OCI-LY1 (cell line): ENCODE data around the gene NSD2.

Experiments used
- H2AFZ ChIP-seq: fragments of 200-600 bp; sonication (generic), shearing (Covaris generic); 2 replicates; pipeline ENCODE4 v1.6.0; 2014; ENCODE audit warnings: antibody characterized with exemption, mild to moderate bottlenecking, low read length
- H3F3A ChIP-seq: fragments of 200-600 bp; sonication (generic), shearing (Covaris generic); 2 replicates; pipeline ENCODE4 v1.6.0; 2014; ENCODE audit warnings: mild to moderate bottlenecking, antibody characterized with exemption, low read length, moderate library complexity; ENCODE audit not compliant: insufficient read depth
- H3K27ac ChIP-seq: fragments of 200-600 bp; sonication (generic); 2 replicates; pipeline ENCODE4 v1.5.1; 2014; ENCODE audit warnings: low read length, mixed run types, mild to moderate bottlenecking, low read depth; ENCODE audit not compliant: poor library complexity, severe bottlenecking
- H3K27me3 ChIP-seq: fragments of 200-600 bp; sonication (generic); 2 replicates; pipeline ENCODE4 v1.6.0; 2014; ENCODE audit warnings: antibody characterized with exemption, mild to moderate bottlenecking, low read length, moderate library complexity; ENCODE audit not compliant: insufficient read depth
- H3K36me3 ChIP-seq: fragments of 200-600 bp; sonication (generic); 2 replicates; pipeline ENCODE4 v1.6.1; 2014; ENCODE audit warnings: mild to moderate bottlenecking, antibody characterized with exemption, low read length, moderate library complexity, mixed read lengths; ENCODE audit not compliant: insufficient read depth
- H3K4me1 ChIP-seq: fragments of 200-600 bp; sonication (generic); 2 replicates; pipeline ENCODE4 v1.5.1; 2014; ENCODE audit warnings: mild to moderate bottlenecking, low read length, moderate library complexity; ENCODE audit not compliant: insufficient read depth, severe bottlenecking
- H3K4me2 ChIP-seq: fragments of 200-600 bp; sonication (generic), shearing (Covaris generic); 2 replicates; pipeline ENCODE4 v1.6.1; 2014; ENCODE audit warnings: low read length
- H3K4me3 ChIP-seq: fragments of 200-600 bp; sonication (generic); 2 replicates; pipeline ENCODE4 v1.5.1; 2014; ENCODE audit warnings: low read length, low read depth, mild to moderate bottlenecking, mixed read lengths; ENCODE audit not compliant: poor library complexity, severe bottlenecking
- H3K79me2 ChIP-seq: fragments of 200-600 bp; shearing (Covaris generic); 2 replicates; pipeline ENCODE4 v1.6.1; 2016; ENCODE audit warnings: mixed run types, low read length, mixed read lengths; ENCODE audit not compliant: insufficient read depth
- H3K9ac ChIP-seq: fragments of 200-600 bp; sonication (generic), shearing (Covaris generic); 2 replicates; pipeline ENCODE4 v1.6.1; 2014; ENCODE audit warnings: mild to moderate bottlenecking, low read length, mixed read lengths
- H3K9me2 ChIP-seq: fragments of 200-600 bp; sonication (generic), shearing (Covaris generic); 2 replicates; pipeline ENCODE4 v1.6.1; 2014; ENCODE audit warnings: low read depth, mild to moderate bottlenecking, low read length, mixed read lengths
- H3K9me3 ChIP-seq: fragments of 200-600 bp; shearing (Covaris generic); 2 replicates; pipeline ENCODE4 v1.6.1; 2014; ENCODE audit warnings: low read length, mixed read lengths
- H4K20me1 ChIP-seq: fragments of 200-600 bp; sonication (generic), shearing (Covaris generic); 2 replicates; pipeline ENCODE4 v1.6.0; 2016; ENCODE audit warnings: mild to moderate bottlenecking, low read length; ENCODE audit not compliant: insufficient read depth
- EZH2 ChIP-seq: fragments of 200-600 bp; sonication (generic), shearing (Covaris generic); IDR thresholded peaks from 2 replicates; pipeline ENCODE4 v1.8.0; 2017; ENCODE audit warnings: borderline replicate concordance, mixed run types, mild to moderate bottlenecking, antibody characterized with exemption, low read length, moderate library complexity, mixed read lengths
- TF ChIP-seq, protein P1 (sequence below): fragments of 200-600 bp; sonication (generic), shearing (Covaris generic); IDR thresholded peaks from 2 replicates; pipeline ENCODE4 v1.5.1; 2017; ENCODE audit warnings: mild to moderate bottlenecking, antibody characterized with exemption, low read length, moderate library complexity, mixed read lengths

The NSD2 gene

DNA sequence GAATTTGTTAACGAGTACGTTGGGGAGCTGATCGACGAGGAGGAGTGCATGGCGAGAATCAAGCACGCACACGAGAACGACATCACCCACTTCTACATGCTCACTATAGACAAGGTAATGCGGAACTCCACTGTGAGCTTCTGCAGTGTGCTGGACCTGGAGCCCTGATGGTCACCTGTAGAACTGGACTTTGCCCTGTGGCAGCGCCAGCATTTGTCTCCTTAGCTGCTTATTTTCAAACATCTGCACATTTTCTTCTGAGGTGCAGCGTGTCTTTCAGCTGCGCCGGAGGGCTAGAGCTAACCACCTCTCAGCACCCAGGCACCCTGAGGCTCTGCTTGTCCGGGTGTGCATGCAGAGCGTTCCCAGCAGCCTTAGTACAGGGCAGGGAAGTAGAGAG, 89.8 kb downstream of the NSD2 start:
- Histone ChIP-seq H4K20me1 (no peaks in the 10 kb centered on the region), H3K4me2 (no peak overlapping the region), H2AFZ (no peak overlapping the region), H3K27me3 (no peaks in the 10 kb centered on the region), H3K4me3 (no peak overlapping the region), H3K9ac (no peak overlapping the region), H3K27ac (no peak overlapping the region), H3K36me3 (peaks cover 88% of the 10 kb centered on the region), H3F3A (no peaks in the 10 kb centered on the region), H3K9me3 (no peaks in the 10 kb centered on the region), H3K4me1 (no peaks in the 10 kb centered on the region), H3K9me2 (no peaks in the 10 kb centered on the region), H3K79me2 (no peaks in the 10 kb centered on the region)
- no peak for TF ChIP-seq EZH2
- TF ChIP-seq, protein P1, sequence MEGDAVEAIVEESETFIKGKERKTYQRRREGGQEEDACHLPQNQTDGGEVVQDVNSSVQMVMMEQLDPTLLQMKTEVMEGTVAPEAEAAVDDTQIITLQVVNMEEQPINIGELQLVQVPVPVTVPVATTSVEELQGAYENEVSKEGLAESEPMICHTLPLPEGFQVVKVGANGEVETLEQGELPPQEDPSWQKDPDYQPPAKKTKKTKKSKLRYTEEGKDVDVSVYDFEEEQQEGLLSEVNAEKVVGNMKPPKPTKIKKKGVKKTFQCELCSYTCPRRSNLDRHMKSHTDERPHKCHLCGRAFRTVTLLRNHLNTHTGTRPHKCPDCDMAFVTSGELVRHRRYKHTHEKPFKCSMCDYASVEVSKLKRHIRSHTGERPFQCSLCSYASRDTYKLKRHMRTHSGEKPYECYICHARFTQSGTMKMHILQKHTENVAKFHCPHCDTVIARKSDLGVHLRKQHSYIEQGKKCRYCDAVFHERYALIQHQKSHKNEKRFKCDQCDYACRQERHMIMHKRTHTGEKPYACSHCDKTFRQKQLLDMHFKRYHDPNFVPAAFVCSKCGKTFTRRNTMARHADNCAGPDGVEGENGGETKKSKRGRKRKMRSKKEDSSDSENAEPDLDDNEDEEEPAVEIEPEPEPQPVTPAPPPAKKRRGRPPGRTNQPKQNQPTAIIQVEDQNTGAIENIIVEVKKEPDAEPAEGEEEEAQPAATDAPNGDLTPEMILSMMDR, result no peak

DNA sequence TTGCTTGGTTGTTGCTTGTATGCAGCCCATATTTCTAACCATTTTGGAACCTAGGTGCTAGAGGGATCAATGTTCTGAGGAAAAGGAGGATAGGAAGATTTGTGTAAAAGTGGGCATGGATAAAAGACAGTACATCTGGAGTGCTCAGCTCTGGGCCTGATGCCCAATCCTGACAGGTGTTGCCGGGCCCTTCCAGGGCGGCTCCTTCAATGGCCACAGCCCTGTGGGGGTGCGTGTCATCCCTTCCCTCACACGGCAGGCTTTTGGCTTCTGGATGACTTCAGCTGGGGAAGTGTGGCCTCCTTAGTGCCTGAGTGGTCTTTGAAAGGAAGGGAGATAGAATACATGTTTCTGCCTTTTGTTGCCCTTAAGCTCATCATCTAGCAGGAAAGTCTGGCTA, 90.4 kb downstream of the NSD2 start:
- no peaks in the 10 kb centered on the region for H3K9me2 ChIP-seq
- no peak overlapping the region for H2AFZ ChIP-seq
- H3K79me2 ChIP-seq, result no peaks in the 10 kb centered on the region
- no peaks in the 10 kb centered on the region for H4K20me1 ChIP-seq
- H3K27me3 ChIP-seq, result no peaks in the 10 kb centered on the region
- H3K27ac ChIP-seq, result no peak overlapping the region
- H3K4me3 ChIP-seq, result no peak overlapping the region
- H3K4me2 ChIP-seq, result no peak overlapping the region
- H3K9ac ChIP-seq, result no peak overlapping the region
- H3K36me3 ChIP-seq, result peaks cover 88% of the 10 kb centered on the region
- H3K9me3 ChIP-seq, result no peaks in the 10 kb centered on the region
- no peaks in the 10 kb centered on the region for H3K4me1 ChIP-seq
- no peaks in the 10 kb centered on the region for H3F3A ChIP-seq
- TF ChIP-seq, protein P1, result no peak
- TF ChIP-seq EZH2, result no peak

DNA sequence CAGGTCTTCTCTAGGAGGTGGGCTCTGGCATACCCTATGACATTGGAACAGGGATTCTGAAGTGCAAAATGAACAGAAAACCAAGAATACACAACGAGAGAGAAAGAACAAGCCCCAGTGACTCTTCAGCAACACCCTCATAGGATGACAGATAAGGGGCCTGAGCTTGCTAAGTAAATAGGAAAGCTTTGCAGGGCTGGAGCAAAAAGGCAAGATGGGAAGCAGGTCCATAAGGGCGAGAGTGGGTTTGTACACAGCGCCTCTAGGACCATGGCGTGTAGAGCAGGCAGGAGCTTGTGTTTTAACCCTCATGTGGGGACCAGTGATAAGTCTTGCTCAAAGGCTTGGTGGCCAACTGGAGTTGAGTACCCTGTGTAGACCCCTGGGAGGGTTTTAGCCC, 91.8 kb downstream of the NSD2 start:
- Histone ChIP-seq H3K27ac (no peak overlapping the region), H2AFZ (no peak overlapping the region), H3K9ac (no peak overlapping the region), H3F3A (no peaks in the 10 kb centered on the region), H3K4me1 (no peaks in the 10 kb centered on the region), H3K36me3 (peaks cover 82% of the 10 kb centered on the region), H3K9me3 (no peaks in the 10 kb centered on the region), H3K27me3 (no peaks in the 10 kb centered on the region), H3K4me3 (no peak overlapping the region), H3K9me2 (no peaks in the 10 kb centered on the region), H4K20me1 (no peaks in the 10 kb centered on the region), H3K4me2 (no peak overlapping the region), H3K79me2 (no peaks in the 10 kb centered on the region)
- no peak for TF ChIP-seq EZH2
- TF ChIP-seq, protein P1, result no peak
